SU-DHL-6 (cell line): ENCODE measurements around the gene STK26.

Experiments used
- EZH2phosphoT487 ChIP-seq: fragments of 200-600 bp; sonication (generic), shearing (Covaris generic); conservative IDR thresholded peaks from 2 replicates; pipeline ENCODE4 v1.6.1; 2018; ENCODE audit warnings: mild to moderate bottlenecking, antibody characterized with exemption, low read length, moderate library complexity, mixed read lengths
- TF ChIP-seq, protein P1 (sequence below): fragments of 200-600 bp; sonication (generic); IDR thresholded peaks from one replicate; pipeline ENCODE4 v1.5.1; 2017; ENCODE audit warnings: antibody characterized with exemption, mild to moderate bottlenecking, low read length, moderate library complexity; ENCODE audit not compliant: insufficient read depth, poor library complexity, severe bottlenecking

DNA sequence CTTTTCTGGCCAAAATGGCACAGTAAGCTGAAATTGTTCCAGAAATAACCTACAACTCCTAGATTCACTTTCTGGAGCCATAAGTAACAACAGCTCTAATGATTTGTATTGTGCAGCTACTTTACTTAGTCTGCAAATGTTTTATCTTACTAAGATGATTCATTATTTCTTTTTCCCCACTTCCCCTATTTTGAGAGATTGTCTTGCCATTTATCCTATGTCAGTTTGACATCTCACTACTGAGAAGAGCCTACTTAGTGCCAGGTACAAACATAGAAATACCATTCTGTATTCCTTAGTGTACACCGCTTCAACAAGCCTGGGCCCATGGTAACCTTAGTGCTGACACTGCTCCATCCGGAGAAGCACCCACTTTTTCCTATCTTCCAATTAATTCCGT is 13.8 kb upstream of the STK26 start:
- TF ChIP-seq, protein P1, sequence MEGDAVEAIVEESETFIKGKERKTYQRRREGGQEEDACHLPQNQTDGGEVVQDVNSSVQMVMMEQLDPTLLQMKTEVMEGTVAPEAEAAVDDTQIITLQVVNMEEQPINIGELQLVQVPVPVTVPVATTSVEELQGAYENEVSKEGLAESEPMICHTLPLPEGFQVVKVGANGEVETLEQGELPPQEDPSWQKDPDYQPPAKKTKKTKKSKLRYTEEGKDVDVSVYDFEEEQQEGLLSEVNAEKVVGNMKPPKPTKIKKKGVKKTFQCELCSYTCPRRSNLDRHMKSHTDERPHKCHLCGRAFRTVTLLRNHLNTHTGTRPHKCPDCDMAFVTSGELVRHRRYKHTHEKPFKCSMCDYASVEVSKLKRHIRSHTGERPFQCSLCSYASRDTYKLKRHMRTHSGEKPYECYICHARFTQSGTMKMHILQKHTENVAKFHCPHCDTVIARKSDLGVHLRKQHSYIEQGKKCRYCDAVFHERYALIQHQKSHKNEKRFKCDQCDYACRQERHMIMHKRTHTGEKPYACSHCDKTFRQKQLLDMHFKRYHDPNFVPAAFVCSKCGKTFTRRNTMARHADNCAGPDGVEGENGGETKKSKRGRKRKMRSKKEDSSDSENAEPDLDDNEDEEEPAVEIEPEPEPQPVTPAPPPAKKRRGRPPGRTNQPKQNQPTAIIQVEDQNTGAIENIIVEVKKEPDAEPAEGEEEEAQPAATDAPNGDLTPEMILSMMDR: no peak
- TF ChIP-seq EZH2phosphoT487: no peak
